CD14-positive monocyte (primary cell): ENCODE data around the gene BCAP31. TPM values are rescaled to one million over a fixed set of nuclear protein-coding genes. Genes with fewer than 3 reads are reported as not detected.
A peak's percentile ranks its signal among the peaks of the same experiment; 100 is the strongest.

Experiments used
- DNase-seq, 3 donors: peaks; one replicate each; pipeline ENCODE4 v3.0.0-alpha.2; 2011 to 2022
- H2AFZ ChIP-seq: 2 replicates; pipeline ENCODE4 v1.6.0; 2012; ENCODE audit warnings: mild to moderate bottlenecking, low read depth, low read length, inconsistent platforms; ENCODE audit not compliant: insufficient read depth, poor library complexity, severe bottlenecking
- H3K27ac ChIP-seq, 2 donors: 1 replicate in 1 of 2; 2 replicates in 1 of 2; pipeline ENCODE4 v1.5.1; 2012 to 2013; ENCODE audit warnings: low read length in 2 of 2, control low read depth in 1 of 2, inconsistent platforms in 1 of 2, low read depth in 1 of 2, mild to moderate bottlenecking in 1 of 2
- H3K27me3 ChIP-seq, 2 donors: one replicate each; pipeline versions ENCODE4 v1.6.0 to v1.6.1; 2011 to 2013; ENCODE audit warnings: low read length in 2 of 2; ENCODE audit not compliant: control insufficient read depth in 2 of 2, insufficient read depth in 2 of 2
- H3K36me3 ChIP-seq, 2 donors: replicated peaks in 1 of 2; 1 replicate in 1 of 2; 2 replicates in 1 of 2; pipeline versions ENCODE4 v1.5.1 to v1.6.1; 2012 to 2013; ENCODE audit warnings: low read length in 2 of 2, control low read depth in 1 of 2, inconsistent platforms in 1 of 2, mild to moderate bottlenecking in 1 of 2; ENCODE audit not compliant: insufficient read depth in 2 of 2, control insufficient read depth in 1 of 2
- H3K4me1 ChIP-seq, 2 donors: 1 replicate in 1 of 2; 2 replicates in 1 of 2; pipeline versions ENCODE4 v1.5.1 to v1.6.1; 2012 to 2013; ENCODE audit warnings: low read length in 2 of 2, control low read depth in 1 of 2, inconsistent platforms in 1 of 2, mild to moderate bottlenecking in 1 of 2, moderate library complexity in 1 of 2; ENCODE audit not compliant: insufficient read depth in 2 of 2, control insufficient read depth in 1 of 2
- H3K4me2 ChIP-seq: replicated peaks from 2 replicates; pipeline ENCODE3; 2012; ENCODE audit warnings: low read length, moderate library complexity, mild to moderate bottlenecking; ENCODE audit not compliant: poor library complexity, severe bottlenecking; ENCODE audit errors: extremely low read depth
- H3K4me3 ChIP-seq, 3 experiments: fragments of 200-600 bp in 1 of 3; sonication (generic) in 1 of 3; replicated peaks in 1 of 3; 1 replicate in 2 of 3; 2 replicates in 1 of 3; pipeline ENCODE4 v1.5.1; 2011 to 2013; ENCODE audit warnings: low read length in 3 of 3, mild to moderate bottlenecking in 3 of 3, control low read depth in 2 of 3, low read depth in 2 of 3, inconsistent platforms in 1 of 3, moderate library complexity in 1 of 3
- H3K79me2 ChIP-seq: 2 replicates; pipeline ENCODE4 v1.6.0; 2012; ENCODE audit warnings: mild to moderate bottlenecking, control low read depth, inconsistent platforms, low read length, moderate library complexity; ENCODE audit not compliant: insufficient read depth
- H3K9ac ChIP-seq: 2 replicates; pipeline ENCODE4 v1.6.0; 2017; ENCODE audit warnings: low read length, mild to moderate bottlenecking; ENCODE audit not compliant: insufficient read depth, poor library complexity, severe bottlenecking
- H3K9me3 ChIP-seq, 2 donors: replicated peaks in 1 of 2; 1 replicate in 1 of 2; 2 replicates in 1 of 2; pipeline versions ENCODE4 v1.5.1 to v1.6.1; 2012 to 2013; ENCODE audit warnings: low read length in 2 of 2, control low read depth in 1 of 2; ENCODE audit not compliant: control insufficient read depth in 1 of 2, insufficient read depth in 1 of 2
- H4K20me1 ChIP-seq: 2 replicates; pipeline ENCODE4 v1.6.0; 2012; ENCODE audit warnings: mild to moderate bottlenecking, low read length, control low read depth, moderate library complexity; ENCODE audit not compliant: insufficient read depth
- H3K27ac Mint-ChIP-seq, 7 donors: one replicate each; pipeline ENCODE4 v1.8.0; 2020; ENCODE audit warnings: mild to moderate bottlenecking in 7 of 7, mixed read lengths in 7 of 7, moderate library complexity in 6 of 7, inconsistent platforms in 2 of 7
- H3K27me3 Mint-ChIP-seq, 3 donors: one replicate each; pipeline ENCODE4 v1.8.0; 2021 to 2022; ENCODE audit warnings: low read depth in 3 of 3, mild to moderate bottlenecking in 3 of 3, mixed read lengths in 3 of 3, moderate library complexity in 3 of 3, inconsistent platforms in 1 of 3
- H3K36me3 Mint-ChIP-seq, 2 donors: one replicate each; pipeline ENCODE4 v1.8.0; 2020; ENCODE audit warnings: mixed read lengths in 2 of 2, inconsistent platforms in 1 of 2, mild to moderate bottlenecking in 1 of 2
- H3K4me1 Mint-ChIP-seq: one replicate; pipeline ENCODE4 v1.8.0; 2020; ENCODE audit warnings: mild to moderate bottlenecking, mixed read lengths
- H3K4me3 Mint-ChIP-seq, 2 donors: one replicate each; pipeline ENCODE4 v1.8.0; 2020; ENCODE audit warnings: mild to moderate bottlenecking in 2 of 2, mixed read lengths in 2 of 2, moderate library complexity in 1 of 2
- H3K9me3 Mint-ChIP-seq, 7 donors: one replicate each; pipeline ENCODE4 v1.8.0; 2020 to 2022; ENCODE audit warnings: mixed read lengths in 7 of 7, mild to moderate bottlenecking in 6 of 7, moderate library complexity in 6 of 7, inconsistent platforms in 2 of 7
- CTCF ChIP-seq: fragments of 200-600 bp; IDR thresholded peaks from one replicate; pipeline ENCODE4 v1.8.0; 2022; ENCODE audit warnings: antibody characterized with exemption, mild to moderate bottlenecking
- WGBS: methylation state at CpG from one replicate; pipeline ENCODE4 v1.1.5; 2013; ENCODE audit warnings: missing lambda C conversion rate; ENCODE audit not compliant: insufficient coverage; 5-methylcytosine and 5-hydroxymethylcytosine counted together
- intact Hi-C, 2 donors: fragments of 100-400 bp; cut with micrococcal nuclease; formaldehyde crosslinking; loops; one replicate each; pipeline versions ENCODE4 v1.15.0 to v1.15.1; 2023
- polyA plus RNA-seq, 3 donors: library from polyadenylated mRNA; depleted of rRNA in 1 of 3; unstranded in 2 of 3; stranded (reverse) in 1 of 3; fragments of 300-500 nt in 2 of 3; fragments of >200 nt in 1 of 3; fragmentation: Illumina TruSeq in 2 of 3; gene quantifications; 1 replicate in 2 of 3; 2 replicates in 1 of 3; pipeline ENCODE4 v1.2.3, GENCODE V29; 2012 to 2021
- small RNA-seq: library from RNA; depleted of rRNA; stranded (forward); fragments of <200 nt; gene quantifications from one replicate; pipeline ENCODE3, GENCODE V24; 2012; ENCODE audit warnings: low read depth; ENCODE audit not compliant: insufficient read length

The BCAP31 gene
- polyA plus RNA-seq, 3 donors = 139 to 294 (median 288) TPM

- H3K4me3 ChIP-seq = no peak overlapping the region
- no peaks in the 10 kb centered on the region for H4K20me1 ChIP-seq
- peaks cover 0 to 23% (median 7%) of the 10 kb centered on the region in 7 donors for H3K9me3 Mint-ChIP-seq
- no peak overlapping the region for H3K27ac ChIP-seq
- H2AFZ ChIP-seq = no peak overlapping the region
- no peak overlapping the region for H3K4me2 ChIP-seq
- peak; percentile 16 for TF ChIP-seq CTCF
- H3K36me3 ChIP-seq = no peaks in the 10 kb centered on the region
- H3K4me1 ChIP-seq = peaks cover 0 to 2% of the 10 kb centered on the region in 2 donors
- peaks cover 15 to 29% (median 25%) of the 10 kb centered on the region in 3 donors for H3K27me3 Mint-ChIP-seq
- H3K9me3 ChIP-seq = peaks cover 0 to 10% of the 10 kb centered on the region in 2 donors
- 80% methylated on average over 2 of the region's 9 CpGs for WGBS
- peak overlapping the region in 1 of 7 donors; percentile 15 for H3K27ac Mint-ChIP-seq
- H3K79me2 ChIP-seq = no peaks in the 10 kb centered on the region
- no peak for DNase-seq
- H3K4me1 Mint-ChIP-seq = no peaks in the 10 kb centered on the region
- H3K4me3 Mint-ChIP-seq = no peak overlapping the region
- H3K27me3 ChIP-seq = peaks cover 2 to 21% of the 10 kb centered on the region in 2 donors
- H3K36me3 Mint-ChIP-seq = no peaks in the 10 kb centered on the region
- intact Hi-C loops = no loop called here
- no peak overlapping the region for H3K9ac ChIP-seq
These were observed 72.6 kb downstream of the BCAP31 start for GRCh38 chrX:153651540-153652079.

- intact Hi-C loops = no loop called here
- no peak overlapping the region for H3K4me3 ChIP-seq
- H3K9me3 ChIP-seq = peaks cover 0 to 10% of the 10 kb centered on the region in 2 donors
- no CpG with 5 or more reads among the region's 13 CpGs for WGBS
- no peaks in the 10 kb centered on the region for H3K79me2 ChIP-seq
- no peaks in the 10 kb centered on the region for H4K20me1 ChIP-seq
- H3K36me3 ChIP-seq = no peaks in the 10 kb centered on the region
- H3K4me2 ChIP-seq = no peak overlapping the region
- H3K4me1 Mint-ChIP-seq = no peaks in the 10 kb centered on the region
- peaks cover 0 to 2% of the 10 kb centered on the region in 2 donors for H3K4me1 ChIP-seq
- peaks cover 0 to 25% (median 7%) of the 10 kb centered on the region in 7 donors for H3K9me3 Mint-ChIP-seq
- H3K4me3 Mint-ChIP-seq = no peak overlapping the region
- H2AFZ ChIP-seq = no peak overlapping the region
- no peak overlapping the region for H3K9ac ChIP-seq
- H3K27ac Mint-ChIP-seq = no peak overlapping the region
- DNase-seq = no peak
- H3K36me3 Mint-ChIP-seq = no peaks in the 10 kb centered on the region
- H3K27me3 Mint-ChIP-seq = peaks cover 21 to 36% (median 28%) of the 10 kb centered on the region in 3 donors
- no peak overlapping the region for H3K27ac ChIP-seq
- peaks cover 8 to 28% of the 10 kb centered on the region in 2 donors for H3K27me3 ChIP-seq
- no peak for TF ChIP-seq CTCF
These were observed 73.2 kb downstream of the BCAP31 start for GRCh38 chrX:153650959-153651358.

Small RNA genes lying within 50 kb of the gene (small RNA-seq; reads per million reads assigned to genes)
- gene RN7SL687P = not detected

Other genes with a start within 250 kb of the BCAP31 start
- not detected for gene BGN, start 229.4 kb downstream of the BCAP31 start, polyA plus RNA-seq
- gene ATP2B3, start 206.7 kb downstream of the BCAP31 start, polyA plus RNA-seq = under 1 TPM in 1 of 3 donors, not detected in 2; 0.01 TPM
- gene CCNQ, start 125.2 kb downstream of the BCAP31 start, polyA plus RNA-seq = 10 to 100 TPM; 21.8 to 35.6 (median 29.3) TPM
- not detected for gene DUSP9, start 77.2 kb downstream of the BCAP31 start, polyA plus RNA-seq
- gene PNCK, start 50.6 kb downstream of the BCAP31 start, polyA plus RNA-seq = not detected
- gene SLC6A8, start 36.5 kb downstream of the BCAP31 start, polyA plus RNA-seq = 1 to 10 TPM in 1 of 3 donors, under 1 TPM in 2; 0.23 to 5.6 (median 0.85) TPM
- 10 to 100 TPM in 1 of 3 donors, 1 to 10 TPM in 2; 5.6 to 22.5 (median 5.8) TPM for gene ABCD1, start 469 bp upstream of the BCAP31 start, polyA plus RNA-seq
- gene PLXNB3, start 39.9 kb upstream of the BCAP31 start, polyA plus RNA-seq = not detected
- gene SRPK3, start 56.7 kb upstream of the BCAP31 start, polyA plus RNA-seq = under 1 TPM in 1 of 3 donors, not detected in 2; 0.01 TPM
- gene IDH3G, start 70.0 kb upstream of the BCAP31 start, polyA plus RNA-seq = 100 to 1,000 TPM; 115 to 201 (median 130) TPM
- 100 to 1,000 TPM; 201 to 419 (median 362) TPM for gene SSR4, start 70.3 kb upstream of the BCAP31 start, polyA plus RNA-seq
- under 1 TPM in 1 of 3 donors, not detected in 2; 0.11 TPM for gene PDZD4, start 106.2 kb upstream of the BCAP31 start, polyA plus RNA-seq
- under 1 TPM in 1 of 3 donors, not detected in 2; 0.55 TPM for gene L1CAM, start 161.8 kb upstream of the BCAP31 start, polyA plus RNA-seq
- gene AVPR2, start 180.3 kb upstream of the BCAP31 start, polyA plus RNA-seq = under 1 TPM in 2 of 3 donors, not detected in 1; 0.14 to 0.27 TPM
- gene ARHGAP4, start 201.9 kb upstream of the BCAP31 start, polyA plus RNA-seq = 100 to 1,000 TPM in 1 of 3 donors, 10 to 100 TPM in 2; 51.5 to 508 (median 64.4) TPM
- gene NAA10, start 210.7 kb upstream of the BCAP31 start, polyA plus RNA-seq = 100 to 1,000 TPM in 1 of 3 donors, 10 to 100 TPM in 2; 46.7 to 109 (median 47.9) TPM
- 100 to 1,000 TPM in 1 of 3 donors, 1 to 10 TPM in 2; 2.7 to 125 (median 3.8) TPM for gene RENBP, start 220.3 kb upstream of the BCAP31 start, polyA plus RNA-seq
- gene HCFC1, start 247.4 kb upstream of the BCAP31 start, polyA plus RNA-seq = 10 to 100 TPM in 1 of 3 donors, 1 to 10 TPM in 2; 1.9 to 21.8 (median 3.8) TPM
- 10 to 100 TPM in 1 of 3 donors, 1 to 10 TPM in 2; 2.8 to 10.3 (median 4.9) TPM for gene TMEM187, start 248.4 kb upstream of the BCAP31 start, polyA plus RNA-seq